NOMO-1 treated with DMSO at 0.1 percent for 48 hours (cell line): ENCODE results near the gene ZNF354C.
"Not testable (repeated sequence)": the region's sequence is repeated elsewhere in the genome, so short reads cannot be mapped to it uniquely, and the experiment has no call there.

Experiments
- DNase-seq: peaks from one replicate; lab custom pipeline; 2025; ENCODE audit not compliant: unreplicated experiment; lab: John Stamatoyannopoulos, UW

ZNF354C gene

DNA sequence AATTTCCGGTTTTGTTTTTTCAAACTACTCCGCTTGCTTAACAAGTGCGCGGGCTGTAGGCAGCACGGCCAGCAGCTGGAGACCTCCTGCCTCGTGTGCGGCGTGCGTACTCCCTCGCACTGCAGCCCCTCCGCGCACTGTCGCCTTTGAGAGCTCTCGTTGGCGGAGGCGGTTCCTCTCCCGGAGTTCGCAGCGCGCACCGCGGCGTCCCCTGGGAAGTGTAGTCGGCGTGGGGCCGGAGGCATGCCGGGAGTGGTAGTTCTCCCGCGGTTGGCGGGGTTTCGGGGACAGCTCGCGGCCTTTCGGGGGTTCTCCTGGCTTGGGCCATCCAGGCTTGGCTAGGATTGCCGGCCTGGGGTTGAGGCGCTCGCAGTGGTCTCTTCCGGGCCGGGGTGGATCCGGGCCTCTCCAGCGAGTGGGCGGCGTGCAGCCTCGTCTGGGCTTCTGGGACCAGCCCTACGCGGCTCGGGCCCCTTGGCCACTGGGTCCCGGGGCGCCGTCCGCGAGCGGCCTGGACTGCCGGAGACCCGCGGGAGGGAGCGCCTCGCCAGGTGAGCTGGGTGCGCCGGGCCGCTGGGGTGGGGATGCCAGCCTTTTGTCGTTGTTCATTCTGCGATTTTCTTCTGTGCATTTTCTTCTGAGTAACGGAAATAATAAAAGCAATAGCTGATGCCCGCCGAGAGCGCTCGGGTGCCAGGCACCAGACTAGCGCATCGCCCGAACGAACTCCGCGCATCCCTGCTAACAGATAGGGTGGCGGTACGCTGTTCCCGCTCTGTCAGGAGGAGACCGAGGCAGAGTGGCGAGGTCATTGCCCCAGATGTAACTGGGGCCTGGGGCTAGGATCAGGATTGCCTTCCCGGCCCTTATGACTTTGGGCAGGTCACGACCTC, at the start of gene ZNF354C:
TSS of gene ZNF354C (plus strand) at position 258 of the 893 bp plus-strand sequence. CDS start 1,696 bp downstream, outside the sequence.
- no peak for DNase-seq

DNA sequence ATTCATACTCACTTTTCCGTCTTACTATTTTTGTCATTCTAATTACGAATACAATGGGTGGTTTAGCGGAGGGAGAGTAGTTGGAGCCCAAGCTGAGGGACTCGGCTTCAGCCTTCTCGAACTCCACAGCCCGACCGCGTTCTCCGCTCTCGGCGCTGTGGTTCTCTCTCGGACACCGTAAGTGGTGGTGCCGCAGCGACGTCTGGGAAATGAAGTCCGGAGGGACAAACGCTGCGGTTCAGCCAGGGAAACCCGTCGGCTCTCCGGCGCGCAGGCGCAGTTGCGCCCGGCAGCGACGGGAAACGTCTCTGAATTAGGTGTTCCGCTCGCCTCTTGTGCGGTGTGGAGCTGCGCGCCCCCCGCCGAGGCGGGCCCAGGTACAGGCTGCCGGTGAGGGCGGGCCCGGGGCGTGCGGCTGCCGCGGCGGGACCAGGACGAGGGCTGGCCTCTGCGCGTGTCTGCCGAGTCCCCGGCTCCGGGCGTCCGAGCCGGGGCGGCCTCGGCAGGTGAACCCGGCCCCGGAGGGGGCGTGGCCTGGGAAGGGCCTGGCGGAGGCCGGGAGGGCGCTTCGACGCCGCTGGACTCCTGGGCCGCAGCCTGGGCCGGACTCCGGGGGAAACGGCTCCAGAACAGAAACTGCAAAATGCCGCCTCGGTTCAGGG, 36.5 kb upstream of the ZNF354C start, which contains the start of gene ZNF879:
TSS of gene ZNF879 (plus strand) at position 277 of the 662 bp plus-strand sequence. CDS start 1,201 bp downstream, outside the sequence.
- DNase-seq = peak; percentile 79

- no peak for DNase-seq
Observed at GRCh38 chr5:179033004-179033580, 27.1 kb upstream of the ZNF354C start.

GRCh38 chr5:179044765-179045164, 15.4 kb upstream of the ZNF354C start:
- no peak for DNase-seq

DNA sequence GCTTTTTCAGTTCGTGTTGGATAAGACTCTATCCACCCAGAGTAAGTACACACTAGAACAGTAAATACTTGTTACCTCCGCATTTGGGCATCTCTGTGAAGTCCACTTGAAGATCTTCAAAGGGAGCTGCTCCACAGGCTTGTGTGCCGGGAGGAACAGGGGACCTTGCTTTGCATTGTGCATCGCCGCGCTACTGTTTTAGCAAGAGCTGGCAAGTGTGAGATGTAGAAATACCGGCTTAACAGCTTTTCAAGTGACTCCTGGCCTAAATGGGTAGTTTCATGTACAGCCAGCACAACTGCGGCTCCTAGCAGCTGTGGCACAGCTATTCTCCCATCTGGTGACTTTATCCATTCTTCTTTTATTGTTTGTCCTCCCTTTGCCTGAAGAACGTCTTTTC, 8.4 kb upstream of the ZNF354C start:
- DNase-seq = no peak

DNA sequence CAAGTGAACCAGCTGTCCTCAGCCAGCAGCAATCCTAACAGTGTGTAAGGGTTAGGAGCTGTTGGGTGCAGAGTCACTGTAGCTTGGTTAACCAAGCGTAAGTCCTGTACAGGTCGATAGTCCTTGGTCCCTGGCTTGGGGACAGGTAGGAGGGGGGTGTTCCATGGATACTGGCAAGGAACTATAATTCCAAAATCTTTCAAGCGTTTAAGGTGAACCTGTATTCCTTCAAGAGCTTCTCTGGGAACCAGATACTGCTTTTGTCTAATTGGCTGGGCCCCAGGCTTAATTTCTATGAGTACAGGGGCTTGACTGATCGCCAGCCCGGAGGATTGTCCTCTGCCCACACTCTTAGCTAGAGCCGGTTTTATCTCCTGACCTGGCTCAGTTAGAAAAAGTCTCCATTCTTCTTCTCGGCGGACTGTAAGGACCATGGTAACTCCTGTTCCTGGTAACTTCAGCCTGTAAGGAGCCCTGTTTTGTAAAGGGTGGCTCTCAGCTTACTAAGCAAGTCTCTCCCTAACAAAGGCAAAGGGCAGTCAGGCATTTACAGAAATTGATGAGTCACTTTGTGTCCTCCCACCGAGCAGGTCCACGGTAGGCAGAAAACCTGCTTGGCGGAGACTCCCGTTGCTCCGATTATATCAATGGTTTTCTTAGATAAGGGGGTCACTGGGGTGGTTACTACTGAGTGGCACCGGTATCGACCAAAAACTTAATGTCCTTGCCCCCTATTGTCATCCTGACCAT, 6.0 kb upstream of the ZNF354C start:
- no peak for DNase-seq

- no peak for DNase-seq
Observed at GRCh38 chr5:179054876-179055275, 5.3 kb upstream of the ZNF354C start.

DNA sequence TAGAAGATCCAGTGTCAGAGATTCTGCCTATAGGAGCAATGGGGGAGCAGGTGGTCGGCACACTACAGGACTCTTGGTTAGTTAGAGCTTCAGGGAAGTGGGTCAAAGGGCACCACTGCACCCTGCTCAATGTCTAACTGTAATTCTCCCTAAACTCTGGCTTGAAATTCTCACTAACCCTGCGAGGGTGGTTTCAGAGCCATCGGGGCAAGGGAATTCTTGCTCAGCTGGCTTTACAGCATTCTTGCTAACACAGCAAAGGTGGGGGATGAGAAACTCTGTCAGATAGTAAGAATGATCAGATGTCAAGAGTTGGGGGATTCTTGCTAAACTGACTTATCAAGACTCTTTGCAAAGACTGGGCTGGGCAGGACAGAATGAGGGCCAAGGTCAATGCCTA, 4.7 kb upstream of the ZNF354C start:
- no peak for DNase-seq

DNA sequence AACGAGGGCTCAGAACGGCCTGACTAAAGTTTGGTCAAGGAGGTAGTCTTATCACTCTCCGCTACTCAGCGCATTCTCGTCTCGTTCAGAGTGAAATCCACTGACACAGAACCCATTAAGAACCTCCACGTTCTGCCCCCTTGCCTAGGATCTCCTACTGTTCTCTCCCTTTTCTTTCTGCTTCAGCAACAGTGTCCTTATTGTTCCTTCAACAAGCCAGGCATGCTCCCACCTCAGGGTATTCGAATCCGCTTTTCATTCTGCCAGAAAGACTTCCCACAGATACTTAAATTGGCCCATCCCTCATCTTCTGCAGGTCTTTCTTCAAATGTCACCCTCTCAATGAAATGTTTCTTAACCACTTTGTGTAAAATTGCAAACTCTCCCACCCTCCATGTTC, 4.3 kb upstream of the ZNF354C start:
- no peak for DNase-seq

DNA sequence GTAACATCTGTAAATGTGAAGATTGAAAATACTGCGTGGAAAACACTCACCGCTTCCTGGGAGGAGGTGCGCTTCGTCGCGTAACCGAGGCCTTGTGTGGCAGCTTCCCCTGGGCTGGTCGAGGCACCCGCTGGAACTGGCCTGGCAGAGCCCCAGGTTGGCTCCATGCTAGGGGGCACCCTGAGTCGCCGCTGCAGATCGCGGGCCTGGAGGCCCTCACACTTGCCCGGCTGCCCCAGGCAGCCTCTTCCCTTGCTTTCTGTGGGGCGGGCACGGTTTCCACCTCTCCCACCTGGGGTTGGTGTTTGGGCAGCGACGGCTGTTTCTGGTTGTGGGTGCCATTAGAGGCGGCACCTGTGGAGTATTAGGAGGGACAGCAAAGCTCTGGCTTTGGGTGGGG, 852 bp downstream of the ZNF354C start:
- DNase-seq = no peak

DNA sequence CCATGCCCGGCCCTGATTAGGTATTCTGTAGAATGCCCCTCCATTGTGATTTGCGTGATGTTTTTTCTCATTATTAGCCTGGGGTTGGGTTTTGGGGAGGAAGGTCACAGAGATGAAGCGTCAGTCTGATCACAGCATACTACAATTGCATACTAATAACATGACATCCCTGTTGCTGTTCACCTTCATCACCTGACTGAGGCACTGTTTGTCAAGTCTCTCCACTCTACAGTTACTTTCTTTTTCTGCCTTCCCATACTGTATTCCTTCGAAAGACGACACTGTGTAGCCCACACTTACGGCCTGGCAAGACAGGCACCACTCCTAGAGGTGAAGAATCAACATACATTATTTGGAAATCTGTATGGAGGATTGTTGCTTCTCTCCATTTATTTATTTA, 5.5 kb downstream of the ZNF354C start:
- no peak for DNase-seq

- no peak for DNase-seq
Observed at GRCh38 chr5:179079165-179079987, 19.2 kb downstream of the ZNF354C start.

DNA sequence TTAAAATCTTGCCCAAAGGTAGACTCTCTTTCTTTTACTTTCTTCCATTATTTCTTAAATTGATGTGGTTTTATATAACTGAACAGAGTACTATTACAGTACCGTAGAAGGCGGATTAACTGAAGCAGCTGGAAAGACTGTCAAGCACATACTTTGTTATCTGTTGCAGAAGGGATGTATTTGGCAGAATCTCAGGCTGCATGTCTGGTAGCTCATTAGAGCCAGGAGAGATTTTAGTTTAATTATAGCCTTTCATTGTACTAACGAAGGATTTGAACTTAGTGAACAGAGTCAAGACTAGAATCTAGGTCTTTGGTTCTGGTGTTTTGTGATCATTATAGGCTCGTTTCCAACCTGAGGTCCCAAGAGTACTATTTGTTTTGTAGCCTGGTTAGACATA, 20.6 kb downstream of the ZNF354C start:
- no peak for DNase-seq

GRCh38 chr5:179089502-179089901, 29.3 kb downstream of the ZNF354C start:
- no peak for DNase-seq

DNA sequence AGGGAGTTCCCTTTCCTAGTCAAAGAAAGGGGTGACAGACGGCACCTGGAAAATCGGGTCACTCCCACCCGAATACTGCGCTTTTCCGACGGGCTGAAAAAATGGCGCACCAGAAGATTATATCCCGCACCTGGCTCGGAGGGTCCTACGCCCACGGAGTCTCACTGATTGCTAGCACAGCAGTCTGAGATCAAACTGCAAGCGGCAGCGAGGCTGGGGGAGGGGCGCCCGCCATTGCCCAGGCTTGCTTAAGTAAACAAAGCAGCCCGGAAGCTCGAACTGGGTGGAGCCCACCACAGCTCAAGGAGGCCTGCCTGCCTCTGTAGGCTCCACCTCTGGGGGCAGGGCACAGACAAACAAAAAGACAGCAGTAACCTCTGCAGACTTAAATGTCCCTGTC, 41.1 kb downstream of the ZNF354C start:
- not testable (repeated sequence) for DNase-seq

DNA sequence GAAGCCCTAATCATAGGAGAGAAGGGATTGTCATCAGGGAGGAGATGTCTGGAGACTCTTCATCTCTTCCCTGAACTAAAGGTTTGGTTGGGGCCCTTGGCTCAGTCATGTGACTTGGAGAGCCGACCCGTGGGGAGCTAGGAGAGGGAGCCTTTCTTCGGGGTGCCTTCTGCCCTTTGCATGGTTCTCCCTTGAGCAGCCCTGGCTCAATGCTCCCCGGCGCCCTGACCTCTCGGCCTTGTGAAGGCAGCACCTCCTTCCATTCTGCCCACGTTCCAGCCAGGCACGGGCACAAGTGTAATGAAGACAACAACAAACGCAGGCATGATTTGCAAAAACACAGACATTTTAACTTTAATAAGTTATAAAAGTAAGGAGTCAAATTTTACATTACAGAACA, 50.4 kb downstream of the ZNF354C start:
- DNase-seq = no peak

DNA sequence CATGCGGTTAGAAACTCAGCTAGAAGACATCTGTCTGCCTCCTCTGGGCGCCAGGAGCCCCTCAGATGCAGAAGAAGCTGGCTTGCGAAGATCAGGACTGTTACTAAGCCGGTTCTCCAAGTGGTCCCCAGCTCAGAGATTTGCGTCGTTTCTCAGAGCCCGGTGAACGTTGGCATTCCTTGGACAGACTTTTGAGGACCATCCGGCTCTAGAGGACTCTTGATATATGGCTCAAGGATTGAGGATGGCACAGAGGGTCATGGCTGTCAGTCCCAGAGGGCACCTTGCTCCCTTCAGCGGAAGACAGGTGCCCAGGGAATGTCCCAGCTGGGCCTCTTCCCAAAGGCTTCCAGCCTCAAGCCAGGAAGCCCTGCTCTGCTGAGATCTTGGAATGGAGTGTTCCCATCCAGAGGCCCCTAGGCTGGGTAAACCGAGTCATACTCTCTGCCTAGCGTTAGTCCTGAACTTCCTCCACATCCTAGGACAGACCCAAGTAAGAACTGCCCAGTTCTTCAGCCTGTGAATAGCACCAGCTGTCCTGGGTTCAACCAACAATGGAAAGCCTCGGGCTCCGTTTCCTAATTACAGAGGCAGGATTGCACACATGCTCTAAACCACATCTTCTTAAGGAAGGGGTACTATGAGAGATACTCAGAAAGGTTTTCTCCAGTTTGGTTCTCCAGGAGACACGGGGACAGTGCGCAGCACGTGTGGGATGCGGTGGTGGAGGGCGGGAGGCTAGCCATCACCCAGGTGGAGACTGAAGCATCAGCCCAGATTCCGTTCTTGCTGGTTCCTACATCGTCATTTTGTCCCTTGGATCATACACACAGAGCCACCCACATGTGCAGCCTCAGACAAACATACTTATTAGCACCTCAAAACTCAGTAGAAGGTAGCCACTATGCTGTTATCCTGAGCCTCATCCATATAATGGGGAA, 51.4 kb downstream of the ZNF354C start:
- DNase-seq = no peak

- no peak for DNase-seq
Observed at GRCh38 chr5:179112469-179113142, 52.4 kb downstream of the ZNF354C start.

DNA sequence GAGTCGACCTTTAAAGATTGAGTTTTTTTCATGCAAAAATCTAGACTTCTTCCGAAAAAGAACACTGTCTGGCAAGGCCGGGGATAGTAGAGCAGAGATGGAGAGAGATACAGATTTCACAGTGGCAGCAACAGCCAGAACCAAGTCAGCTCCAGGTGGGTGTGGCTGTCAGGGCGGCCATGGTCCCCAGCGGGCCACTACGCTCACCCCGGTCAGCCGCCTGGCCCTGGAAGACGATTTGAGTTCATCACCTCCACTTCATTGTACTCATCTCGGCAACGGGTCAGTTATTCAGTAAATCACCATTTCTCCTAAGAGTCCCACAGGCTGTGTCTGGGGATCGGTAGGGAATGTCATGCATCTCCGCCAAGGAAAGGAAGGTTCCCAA, 53.0 kb downstream of the ZNF354C start:
- no peak for DNase-seq
